H1 (cell line): Measurements from ENCODE around the gene CENPP. TPM values are rescaled to one million over a fixed set of nuclear protein-coding genes. Genes with fewer than 3 reads are reported as not detected.

ENCODE experiments used
- CTCF ChIA-PET: fragments of 300-600 bp; sonication (Branson Sonifier 250); formaldehyde crosslinking; loops from one replicate; lab custom pipeline; 2021; ENCODE audit not compliant: partially characterized antibody; lab: Charles Lee
- POLR2A ChIA-PET: fragments of 300-600 bp; sonication (Branson Sonifier 250); formaldehyde crosslinking; loops from one replicate; lab custom pipeline; 2021; ENCODE audit warnings: inconsistent platforms; ENCODE audit not compliant: partially characterized antibody; lab: Charles Lee
- DNase-seq, 2 experiments: peaks; one replicate each; pipeline versions ENCODE4 v3.0.0 to v3.0.0-alpha.2; 2010 to 2022; ENCODE audit warnings: low spot score in 2 of 2, low read depth in 1 of 2, mixed read lengths in 1 of 2
- FAIRE-seq: peaks from 2 replicates; lab custom pipeline; 2011; peaks lifted over from hg19 to GRCh38; lab: Jason Lieb, UNC
- H2AFZ ChIP-seq: 2 replicates; pipeline ENCODE4 v1.8.1; 2012; ENCODE audit warnings: low read length, inconsistent platforms
- H2AK5ac ChIP-seq: 2 replicates; pipeline ENCODE4 v1.6.1; 2013; ENCODE audit warnings: low read depth, low read length
- H2BK120ac ChIP-seq: replicated peaks from 2 replicates; pipeline ENCODE3; 2013; ENCODE audit warnings: low read depth, low read length, inconsistent platforms
- H2BK12ac ChIP-seq: 2 replicates; pipeline ENCODE4 v1.6.1; 2013; ENCODE audit warnings: low read depth, low read length
- H2BK15ac ChIP-seq: 2 replicates; pipeline ENCODE4 v1.6.1; 2013; ENCODE audit warnings: low read length
- H2BK20ac ChIP-seq: 2 replicates; pipeline ENCODE4 v1.6.1; 2013; ENCODE audit warnings: low read length
- H2BK5ac ChIP-seq: 2 replicates; pipeline ENCODE4 v1.6.1; 2013; ENCODE audit warnings: low read depth, low read length
- H3K14ac ChIP-seq: 2 replicates; pipeline ENCODE4 v1.6.1; 2013; ENCODE audit warnings: inconsistent platforms; ENCODE audit not compliant: insufficient read length
- H3K18ac ChIP-seq: 2 replicates; pipeline ENCODE4 v1.6.1; 2013; ENCODE audit warnings: low read length; ENCODE audit errors: extremely low read depth
- H3K23ac ChIP-seq: 2 replicates; pipeline ENCODE4 v1.6.1; 2013; ENCODE audit warnings: inconsistent platforms; ENCODE audit not compliant: insufficient read length
- H3K23me2 ChIP-seq: 2 replicates; pipeline ENCODE4 v1.6.1; 2013; ENCODE audit warnings: low read depth, low read length
- H3K27ac ChIP-seq: 2 replicates; pipeline ENCODE4 v1.6.1; 2011; ENCODE audit warnings: low read depth, low read length, inconsistent platforms
- H3K27me3 ChIP-seq, 4 experiments: replicated peaks in 1 of 4; 1 replicate in 1 of 4; 2 replicates in 3 of 4; pipeline versions ENCODE4 v1.6.1 to v1.8.1; 2011 to 2013; ENCODE audit warnings: low read length in 3 of 4, mild to moderate bottlenecking in 3 of 4, inconsistent platforms in 2 of 4, mixed read lengths in 2 of 4, moderate library complexity in 1 of 4; ENCODE audit not compliant: control insufficient read depth in 3 of 4, insufficient read depth in 3 of 4; ENCODE audit errors: extremely low read depth in 1 of 4
- H3K36me3 ChIP-seq, 4 experiments: 2 replicates each; pipeline versions ENCODE4 v1.6.1 to v1.8.1; 2011 to 2013; ENCODE audit warnings: mild to moderate bottlenecking in 4 of 4, low read length in 3 of 4, moderate library complexity in 2 of 4, control low read depth in 1 of 4, inconsistent platforms in 1 of 4; ENCODE audit not compliant: insufficient read depth in 4 of 4, control insufficient read depth in 2 of 4
- H3K4ac ChIP-seq: replicated peaks from 2 replicates; pipeline ENCODE3; 2013; ENCODE audit warnings: low read length, low read depth, mixed read lengths, inconsistent platforms; ENCODE audit not compliant: insufficient read length
- H3K4me1 ChIP-seq, 4 experiments: replicated peaks in 1 of 4; 1 replicate in 1 of 4; 2 replicates in 3 of 4; pipeline versions ENCODE4 v1.6.1 to v1.8.1; 2011 to 2013; ENCODE audit warnings: low read length in 3 of 4, inconsistent platforms in 2 of 4, mixed read lengths in 1 of 4; ENCODE audit not compliant: insufficient read depth in 4 of 4, control insufficient read depth in 3 of 4
- H3K4me2 ChIP-seq, 2 experiments: 2 replicates each; pipeline versions ENCODE4 v1.6.1 to v1.8.1; 2011 to 2013; ENCODE audit warnings: low read depth in 2 of 2, low read length in 2 of 2, control low read depth in 1 of 2, inconsistent platforms in 1 of 2, mild to moderate bottlenecking in 1 of 2; ENCODE audit not compliant: insufficient read depth in 1 of 2
- H3K4me3 ChIP-seq, 4 experiments: fragments of 200-600, 300-600 bp in 1 of 4; sonication (generic), shearing (Covaris generic), sonication (Bioruptor Twin) in 1 of 4; 2 replicates each; pipeline versions ENCODE4 v1.5.1 to v1.8.1; 2011 to 2016; ENCODE audit warnings: low read length in 4 of 4, low read depth in 3 of 4, control low read depth in 2 of 4, inconsistent platforms in 2 of 4, mild to moderate bottlenecking in 2 of 4, mixed read lengths in 1 of 4, moderate library complexity in 1 of 4; ENCODE audit not compliant: insufficient read depth in 2 of 4; ENCODE audit errors: extremely low read depth in 1 of 4
- H3K56ac ChIP-seq: replicated peaks from 2 replicates; pipeline ENCODE3; 2013; ENCODE audit warnings: low read depth, mild to moderate bottlenecking, mixed read lengths, low read length, inconsistent platforms; ENCODE audit not compliant: insufficient read length
- H3K79me1 ChIP-seq: 2 replicates; pipeline ENCODE4 v1.6.1; 2013; ENCODE audit warnings: low read depth, low read length, control low read depth
- H3K79me2 ChIP-seq, 2 experiments: 2 replicates each; pipeline versions ENCODE4 v1.6.1 to v1.8.1; 2012 to 2013; ENCODE audit warnings: low read length in 2 of 2, mild to moderate bottlenecking in 2 of 2, inconsistent platforms in 1 of 2; ENCODE audit not compliant: insufficient read depth in 2 of 2, control insufficient read depth in 1 of 2
- H3K9ac ChIP-seq, 4 experiments: replicated peaks in 1 of 4; 1 replicate in 1 of 4; 2 replicates in 3 of 4; pipeline versions ENCODE4 v1.6.1 to v1.8.1; 2011 to 2013; ENCODE audit warnings: low read depth in 3 of 4, low read length in 3 of 4, control low read depth in 2 of 4, mild to moderate bottlenecking in 2 of 4, moderate library complexity in 2 of 4, inconsistent platforms in 1 of 4; ENCODE audit errors: extremely low read depth in 1 of 4
- H3K9me3 ChIP-seq, 2 experiments: 2 replicates each; pipeline versions ENCODE4 v1.6.1 to v1.8.1; 2012 to 2013; ENCODE audit warnings: mild to moderate bottlenecking in 2 of 2, moderate library complexity in 2 of 2, control low read depth in 1 of 2, inconsistent platforms in 1 of 2, low read depth in 1 of 2, low read length in 1 of 2, mixed read lengths in 1 of 2; ENCODE audit not compliant: insufficient read depth in 2 of 2
- H4K20me1 ChIP-seq, 2 experiments: replicated peaks in 1 of 2; 2 replicates each; pipeline versions ENCODE3 to v1.8.1; 2011 to 2013; ENCODE audit warnings: inconsistent platforms in 2 of 2, low read length in 2 of 2, mild to moderate bottlenecking in 1 of 2; ENCODE audit not compliant: insufficient read depth in 2 of 2, control insufficient read depth in 1 of 2
- H4K5ac ChIP-seq: 2 replicates; pipeline ENCODE4 v1.6.1; 2013; ENCODE audit warnings: low read length, low read depth, mixed read lengths, inconsistent platforms; ENCODE audit not compliant: insufficient read length
- H4K8ac ChIP-seq: 2 replicates; pipeline ENCODE4 v1.8.0; 2013; ENCODE audit warnings: mild to moderate bottlenecking, moderate library complexity, low read length, inconsistent platforms; ENCODE audit not compliant: insufficient read depth; ENCODE audit errors: extremely low read depth
- H4K91ac ChIP-seq: replicated peaks from 2 replicates; pipeline ENCODE3; 2013; ENCODE audit warnings: low read length, mixed read lengths, inconsistent platforms; ENCODE audit not compliant: insufficient read length
- CBX5 ChIP-seq: fragments of 300-800, 300-1000 bp; sonication (generic); IDR thresholded peaks from 2 replicates; pipeline ENCODE4 v1.7.1; 2016; ENCODE audit warnings: antibody characterized with exemption, low read length, low read depth
- CEBPB ChIP-seq: IDR thresholded peaks from 2 replicates; pipeline ENCODE4 v1.6.1; 2012; ENCODE audit warnings: low read depth, low read length
- CHD1 ChIP-seq: IDR thresholded peaks from 2 replicates; pipeline ENCODE4 v1.6.1; 2012; ENCODE audit warnings: low read depth, low read length, improper control_type of control experiment
- CHD2 ChIP-seq: IDR thresholded peaks from 2 replicates; pipeline ENCODE4 v1.6.1; 2012; ENCODE audit warnings: low read length, improper control_type of control experiment
- CREB1 ChIP-seq: IDR thresholded peaks from 2 replicates; pipeline ENCODE4 v1.6.1; 2012; ENCODE audit warnings: inconsistent platforms
- EGR1 ChIP-seq: IDR thresholded peaks from 2 replicates; pipeline ENCODE4 v1.6.1; 2011; ENCODE audit warnings: low read depth, low read length, borderline replicate concordance
- GTF2F1 ChIP-seq: IDR thresholded peaks from 2 replicates; pipeline ENCODE4 v1.6.1; 2012; ENCODE audit warnings: low read depth, low read length, improper control_type of control experiment, borderline replicate concordance
- POU5F1 ChIP-seq: IDR thresholded peaks from 2 replicates; pipeline ENCODE4 v1.6.1; 2011; ENCODE audit warnings: low read depth, mild to moderate bottlenecking, low read length, moderate library complexity
- SIRT6 ChIP-seq: IDR thresholded peaks from one replicate; pipeline ENCODE4 v1.7.1; 2012; ENCODE audit warnings: low read length, inconsistent platforms
- SIX5 ChIP-seq: IDR thresholded peaks from 2 replicates; pipeline ENCODE4 v1.6.1; 2011; ENCODE audit warnings: mild to moderate bottlenecking, low read depth, low read length
- SP4 ChIP-seq: IDR thresholded peaks from 2 replicates; pipeline ENCODE4 v1.6.1; 2012; ENCODE audit warnings: low read length, inconsistent platforms
- SRF ChIP-seq: IDR thresholded peaks from 2 replicates; pipeline ENCODE4 v1.6.1; 2011; ENCODE audit warnings: mild to moderate bottlenecking, low read depth, low read length, moderate library complexity
- SUZ12 ChIP-seq: fragments of 200-600 bp; sonication (generic); IDR thresholded peaks from 2 replicates; pipeline ENCODE4 v1.6.1; 2012; ENCODE audit warnings: mild to moderate bottlenecking, inconsistent platforms, low read length, moderate library complexity, mixed read lengths
- TCF12 ChIP-seq: IDR thresholded peaks from 2 replicates; pipeline ENCODE4 v1.6.1; 2011; ENCODE audit warnings: low read depth, mild to moderate bottlenecking, low read length
- YY1 ChIP-seq: IDR thresholded peaks from 2 replicates; pipeline ENCODE4 v1.6.1; 2011; ENCODE audit warnings: low read depth, mild to moderate bottlenecking, low read length
- WGBS, 2 experiments: shearing (Covaris generic) in 1 of 2; methylation state at CpG; one replicate each; pipeline versions ENCODE4 v1.1.6 to v1.1.7; 2013 to 2015; ENCODE audit warnings: low lambda C conversion rate in 2 of 2, mixed read lengths in 2 of 2, inconsistent platforms in 1 of 2, low coverage in 1 of 2, missing lambda C conversion rate in 1 of 2; ENCODE audit not compliant: insufficient replicate concordance in 2 of 2, insufficient coverage in 1 of 2, insufficient read length in 1 of 2; ENCODE audit errors: extremely low coverage in 1 of 2, missing lambda C conversion rate in 1 of 2; 5-methylcytosine and 5-hydroxymethylcytosine counted together
- polyA plus RNA-seq, 7 experiments: library from polyadenylated mRNA; depleted of rRNA in 3 of 7; stranded (reverse) in 5 of 7; unstranded in 2 of 7; fragments of >200 nt in 5 of 7; fragments of 200-250 nt in 2 of 7; gene quantifications; 1 replicate in 5 of 7; 2 replicates in 1 of 7; 4 replicates in 1 of 7; pipeline versions ENCODE4 v1.2.1 to v1.2.3, GENCODE V29; 2011 to 2013; ENCODE audit warnings: missing spikeins in 2 of 7, mixed read lengths in 2 of 7
- total RNA-seq: library from RNA; stranded (reverse); fragmentation: NEBNext Ultra II Directional; extraction: Animal tissue kit (Norgen Biotek cat#: 25700); gene quantifications from 2 replicates; pipeline ENCODE4 v1.2.1, GENCODE V29; 2021

The CENPP gene
- total and polyA plus RNA-seq, 2 of the 8 experiments (the other 6 are each of a cell fraction or from before 2014, with no cell fraction given), result 2.7 to 10.8 TPM

GRCh38 chr9:92480291-92480771, 154.6 kb downstream of the CENPP start:
- Histone ChIP-seq H4K5ac (no peak overlapping the region), H4K20me1 (no peaks in the 10 kb centered on the region), H3K27me3 (no peaks in the 10 kb centered on the region), H3K4me3 (no peak overlapping the region), H2BK5ac (no peak overlapping the region), H3K18ac (no peak overlapping the region), H3K9me3 (no peaks in the 10 kb centered on the region), H3K4me2 (no peak overlapping the region), H3K27ac (no peak overlapping the region), H3K79me1 (no peaks in the 10 kb centered on the region; the same call in 1 of the 2 replicates), H2AFZ (no peak overlapping the region), H2BK15ac (no peak overlapping the region), H3K4ac (no peak overlapping the region), H2BK12ac (no peak overlapping the region), H4K8ac (no peak overlapping the region), H3K79me2 (no peaks in the 10 kb centered on the region), H2BK120ac (no peak overlapping the region), H2BK20ac (no peak overlapping the region), H4K91ac (no peak overlapping the region), H3K23ac (no peak overlapping the region), H3K56ac (no peak overlapping the region), H3K23me2 (no peaks in the 10 kb centered on the region), H3K14ac (no peak overlapping the region), H2AK5ac (no peak overlapping the region; the same call in 1 of the 2 replicates), H3K4me1 (peaks cover 0 to 7% (median 4%) of the 10 kb centered on the region in 4 experiments; a peak in 3 of 7 replicates), H3K9ac (no peak overlapping the region), H3K36me3 (no peaks in the 10 kb centered on the region)
- DNase-seq (no peak), FAIRE-seq (no peak)
- POLR2A ChIA-PET, result interaction anchor here (1.4 kb wide), 1 partner anchor 11 kb away, joined by 3 read pairs; no protein-coding TSS in a partner anchor
- 83% methylated on average over 2 of the region's 2 CpGs; no CpG with 5 or more reads in 1 of the 2 experiments for WGBS, 2 experiments
- CTCF ChIA-PET, result interaction anchor here (0.8 to 1.1 kb wide), 2 partner anchors 19 to 147 kb away, joined by 3 to 4 read pairs; no protein-coding TSS in a partner anchor
- no peak for TF ChIP-seq SIRT6
- no peak for TF ChIP-seq EGR1
- TF ChIP-seq YY1, result no peak
- no peak for TF ChIP-seq CHD2
- TF ChIP-seq SP4, result no peak
- no peak for TF ChIP-seq GTF2F1
- TF ChIP-seq SIX5, result no peak
- no peak for TF ChIP-seq CBX5
- TF ChIP-seq CHD1, result no peak
- no peak for TF ChIP-seq TCF12
- TF ChIP-seq CREB1, result no peak
- no peak for TF ChIP-seq SUZ12
- no peak for TF ChIP-seq SRF
- no peak for TF ChIP-seq CEBPB
- no peak for TF ChIP-seq POU5F1
